ENCODE results near the gene ZSWIM4. TPM values are rescaled to one million over a fixed set of nuclear protein-coding genes. Genes with fewer than 3 reads are reported as not detected.

The ZSWIM4 gene
- polyA plus RNA-seq, 3 donors = 0.19 to 1.1 (median 0.23) TPM

GRCh38 chr19:13762635-13763235 is 32.5 kb upstream of the ZSWIM4 start:
- H3K36me3 ChIP-seq (replicated peaks in 1 of 2; ENCODE audit: control insufficient read depth in 1 of 2, insufficient read depth in 2 of 2, low read length in 2 of 2) = peaks cover 46 to 47% of the 10 kb centered on the region in 2 donors
- no peaks in the 10 kb centered on the region for H3K27me3 ChIP-seq (ENCODE audit: control insufficient read depth in 2 of 2, insufficient read depth in 2 of 2, low read length in 2 of 2)
- no peak overlapping the region for H3K4me2 ChIP-seq (replicated peaks; ENCODE audit: extremely low read depth, low read length, poor library complexity, severe bottlenecking)
- Mint-ChIP-seq H3K9me3 (no peaks in the 10 kb centered on the region), H3K27ac (no peak overlapping the region), H3K36me3 (peaks cover 36 to 54% of the 10 kb centered on the region in 2 donors), H3K27me3 (ENCODE audit: low read depth in 3 of 3) (no peaks in the 10 kb centered on the region), H3K4me1 (peaks cover 17% of the 10 kb centered on the region), H3K4me3 (no peak overlapping the region)
- no peak for DNase-seq
- no peak overlapping the region for H3K27ac ChIP-seq (ENCODE audit: low read depth in 1 of 2, low read length in 2 of 2)
- peaks cover 16 to 20% of the 10 kb centered on the region in 2 donors for H3K4me1 ChIP-seq (ENCODE audit: control insufficient read depth in 1 of 2, insufficient read depth in 2 of 2, low read length in 2 of 2)
- no peak overlapping the region for H3K4me3 ChIP-seq (replicated peaks in 1 of 3; ENCODE audit: low read depth in 2 of 3, low read length in 3 of 3)
- H3K9ac ChIP-seq (ENCODE audit: insufficient read depth, low read length, poor library complexity, severe bottlenecking) = no peak overlapping the region
- no peaks in the 10 kb centered on the region for H3K9me3 ChIP-seq (replicated peaks in 1 of 2; ENCODE audit: control insufficient read depth in 1 of 2, insufficient read depth in 1 of 2, low read length in 2 of 2)
- no peak overlapping the region for H2AFZ ChIP-seq (ENCODE audit: insufficient read depth, low read depth, low read length, poor library complexity, severe bottlenecking)
- TF ChIP-seq CTCF (IDR thresholded peaks at IDR 0.05) = no peak
- H4K20me1 ChIP-seq (ENCODE audit: insufficient read depth, low read length) = peaks cover 9% of the 10 kb centered on the region
- H3K79me2 ChIP-seq (ENCODE audit: insufficient read depth, low read length) = no peaks in the 10 kb centered on the region
- 96% methylated on average over 37 of the region's 42 CpGs for WGBS (ENCODE audit: insufficient coverage)
- intact Hi-C loops (cut with micrococcal nuclease) = no loop called here

- intact Hi-C loops (cut with micrococcal nuclease) = no loop called here
- no peak overlapping the region for H3K9ac ChIP-seq (ENCODE audit: insufficient read depth, low read length, poor library complexity, severe bottlenecking)
Observed at GRCh38 chr19:13763265-13763664, 32.0 kb upstream of the ZSWIM4 start.

More at GRCh38 chr19:13763265-13763664, 32.0 kb upstream of the ZSWIM4 start:
- H2AFZ ChIP-seq (ENCODE audit: insufficient read depth, low read depth, low read length, poor library complexity, severe bottlenecking) = no peak overlapping the region
- no peak for TF ChIP-seq CTCF (IDR thresholded peaks at IDR 0.05)
- H3K27ac Mint-ChIP-seq = peak overlapping the region in 1 of 7 donors; percentile 31
- H4K20me1 ChIP-seq (ENCODE audit: insufficient read depth, low read length) = peaks cover 9% of the 10 kb centered on the region
- 100% methylated on average over 2 of the region's 3 CpGs for WGBS (ENCODE audit: insufficient coverage)
- no peak overlapping the region for H3K4me2 ChIP-seq (replicated peaks; ENCODE audit: extremely low read depth, low read length, poor library complexity, severe bottlenecking)
- no peaks in the 10 kb centered on the region for H3K27me3 Mint-ChIP-seq (ENCODE audit: low read depth in 3 of 3)
- no peak overlapping the region for H3K27ac ChIP-seq (ENCODE audit: low read depth in 1 of 2, low read length in 2 of 2)
- no peaks in the 10 kb centered on the region for H3K27me3 ChIP-seq (ENCODE audit: control insufficient read depth in 2 of 2, insufficient read depth in 2 of 2, low read length in 2 of 2)
- H3K4me3 Mint-ChIP-seq = no peak overlapping the region
- no peak overlapping the region for H3K4me3 ChIP-seq (replicated peaks in 1 of 3; ENCODE audit: low read depth in 2 of 3, low read length in 3 of 3)
- peaks cover 16 to 20% of the 10 kb centered on the region in 2 donors for H3K4me1 ChIP-seq (ENCODE audit: control insufficient read depth in 1 of 2, insufficient read depth in 2 of 2, low read length in 2 of 2)
- H3K36me3 Mint-ChIP-seq = peaks cover 33 to 52% of the 10 kb centered on the region in 2 donors
- H3K36me3 ChIP-seq (replicated peaks in 1 of 2; ENCODE audit: control insufficient read depth in 1 of 2, insufficient read depth in 2 of 2, low read length in 2 of 2) = peaks cover 41 to 42% of the 10 kb centered on the region in 2 donors
- H3K9me3 Mint-ChIP-seq = no peaks in the 10 kb centered on the region
- H3K79me2 ChIP-seq (ENCODE audit: insufficient read depth, low read length) = no peaks in the 10 kb centered on the region
- H3K9me3 ChIP-seq (replicated peaks in 1 of 2; ENCODE audit: control insufficient read depth in 1 of 2, insufficient read depth in 1 of 2, low read length in 2 of 2) = no peaks in the 10 kb centered on the region
- no peak for DNase-seq
- H3K4me1 Mint-ChIP-seq = peaks cover 17% of the 10 kb centered on the region

Data from CD14-positive monocyte (primary cell).